Smooth muscle cell (in vitro differentiated cells): ENCODE data around the gene RERE. TPM values are rescaled to one million over a fixed set of nuclear protein-coding genes. Genes with fewer than 3 reads are reported as not detected.

Experiments used
- DNase-seq: peaks from one replicate; lab custom pipeline; 2025; ENCODE audit not compliant: unreplicated experiment; lab: John Stamatoyannopoulos, UW
- H2AFZ ChIP-seq: fragments of 200-600 bp; sonication (generic); 2 replicates; pipeline ENCODE4 v1.6.0; 2016; ENCODE audit warnings: antibody characterized with exemption, low read depth, mild to moderate bottlenecking
- H3F3A ChIP-seq: fragments of 200-600 bp; sonication (generic); 2 replicates; pipeline ENCODE4 v1.6.0; 2017; ENCODE audit warnings: antibody characterized with exemption, low read depth
- H3K27ac ChIP-seq: fragments of 200-600 bp; sonication (generic); 2 replicates; pipeline ENCODE4 v1.5.1; 2016; ENCODE audit warnings: low read depth, mild to moderate bottlenecking
- H3K27me3 ChIP-seq: fragments of 200-600 bp; sonication (generic); 2 replicates; pipeline ENCODE4 v1.6.1; 2016; ENCODE audit warnings: low read depth, mild to moderate bottlenecking
- H3K36me3 ChIP-seq: fragments of 200-600 bp; sonication (generic); 2 replicates; pipeline ENCODE4 v1.5.1; 2016; ENCODE audit warnings: low read depth
- H3K4me1 ChIP-seq: fragments of 200-600 bp; sonication (generic); 2 replicates; pipeline ENCODE4 v1.5.1; 2016; ENCODE audit warnings: low read depth
- H3K4me2 ChIP-seq: fragments of 200-600 bp; sonication (generic); 2 replicates; pipeline ENCODE4 v1.6.0; 2016; ENCODE audit warnings: mild to moderate bottlenecking
- H3K4me3 ChIP-seq: fragments of 200-600 bp; sonication (generic); 2 replicates; pipeline ENCODE4 v1.5.1; 2016; ENCODE audit warnings: mild to moderate bottlenecking
- H3K79me2 ChIP-seq: fragments of 200-600 bp; sonication (generic); 2 replicates; pipeline ENCODE4 v1.6.0; 2016; ENCODE audit warnings: low read depth, mild to moderate bottlenecking
- H3K9ac ChIP-seq: fragments of 200-600 bp; sonication (generic); 2 replicates; pipeline ENCODE4 v1.6.0; 2016; ENCODE audit warnings: low read depth
- H3K9me3 ChIP-seq: fragments of 200-600 bp; sonication (generic); replicated peaks from 2 replicates; pipeline ENCODE4 v1.5.1; 2016; ENCODE audit warnings: low read depth
- H4K20me1 ChIP-seq: fragments of 200-600 bp; sonication (generic); 2 replicates; pipeline ENCODE4 v1.6.0; 2016; ENCODE audit warnings: low read depth
- CTCF ChIP-seq: fragments of 200-600 bp; sonication (generic); IDR thresholded peaks from 2 replicates; pipeline ENCODE4 v1.5.1; 2017; ENCODE audit warnings: borderline replicate concordance, mild to moderate bottlenecking, antibody characterized with exemption; ENCODE audit not compliant: insufficient read depth, poor library complexity, severe bottlenecking
- WGBS: methylation state at CpG from one replicate; pipeline ENCODE4 v1.1.7; 2016; ENCODE audit warnings: low lambda C conversion rate; 5-methylcytosine and 5-hydroxymethylcytosine counted together
- polyA plus RNA-seq: library from polyadenylated mRNA; unstranded; fragments of >200 nt; fragmentation: Nextera tagmentation; extraction: Ambion mirVana; gene quantifications from 2 replicates; pipeline ENCODE4 v1.2.1, GENCODE V29; 2016
- total RNA-seq: library from RNA; depleted of rRNA; stranded (reverse); fragments of >200 nt; gene quantifications from 2 replicates; pipeline ENCODE4 v1.2.3, GENCODE V29; 2014

Gene RERE
- total and polyA plus RNA-seq, 2 experiments from 2014 or later = 45.6 to 59.2 TPM

- H3F3A ChIP-seq = no peaks in the 10 kb centered on the region
- H3K4me3 ChIP-seq = no peak overlapping the region
- no peaks in the 10 kb centered on the region for H3K27me3 ChIP-seq
- H3K36me3 ChIP-seq = no peaks in the 10 kb centered on the region
- no peaks in the 10 kb centered on the region for H4K20me1 ChIP-seq
- DNase-seq = no peak
- TF ChIP-seq CTCF = no peak
- H3K4me2 ChIP-seq = no peak overlapping the region
- no peaks in the 10 kb centered on the region for H3K79me2 ChIP-seq
- H3K9ac ChIP-seq = no peak overlapping the region
- H3K27ac ChIP-seq = no peak overlapping the region
- H3K4me1 ChIP-seq = no peaks in the 10 kb centered on the region
- no peaks in the 10 kb centered on the region for H3K9me3 ChIP-seq
- WGBS = 94% methylated on average over 26 of the region's 26 CpGs
- H2AFZ ChIP-seq = no peak overlapping the region
Measured at GRCh38 chr1:8338526-8339202, 478.8 kb downstream of the RERE start.

- Histone ChIP-seq H3K9me3 (no peaks in the 10 kb centered on the region), H3K4me1 (no peaks in the 10 kb centered on the region), H3F3A (no peaks in the 10 kb centered on the region), H2AFZ (no peak overlapping the region), H3K36me3 (no peaks in the 10 kb centered on the region), H3K79me2 (no peaks in the 10 kb centered on the region), H3K4me3 (no peak overlapping the region), H3K9ac (no peak overlapping the region), H3K4me2 (no peak overlapping the region), H3K27me3 (no peaks in the 10 kb centered on the region), H3K27ac (no peak overlapping the region), H4K20me1 (no peaks in the 10 kb centered on the region)
- 95% methylated on average over 25 of the region's 25 CpGs for WGBS
- TF ChIP-seq CTCF = no peak
- no peak for DNase-seq
Measured at GRCh38 chr1:8337776-8338525, 479.5 kb downstream of the RERE start.

GRCh38 chr1:8335246-8335645 lies 482.2 kb downstream of the RERE start:
- no peak for DNase-seq
- Histone ChIP-seq H3K4me1 (no peaks in the 10 kb centered on the region), H2AFZ (no peak overlapping the region), H3F3A (no peaks in the 10 kb centered on the region), H3K9me3 (no peaks in the 10 kb centered on the region), H3K27me3 (no peaks in the 10 kb centered on the region), H3K4me2 (no peak overlapping the region), H3K79me2 (no peaks in the 10 kb centered on the region), H3K4me3 (no peak overlapping the region), H3K36me3 (no peaks in the 10 kb centered on the region), H3K27ac (no peak overlapping the region), H3K9ac (no peak overlapping the region), H4K20me1 (no peaks in the 10 kb centered on the region)
- TF ChIP-seq CTCF = no peak
- WGBS = 95% methylated on average over 27 of the region's 27 CpGs
